A673 (cell line): ENCODE measurements around the gene C19orf12. TPM values are rescaled to one million over a fixed set of nuclear protein-coding genes. Genes with fewer than 3 reads are reported as not detected.

ENCODE experiments used
- BruUV-seq: library from RNA; stranded (reverse); fragments of 400-500 nt; replicated peaks from 2 replicates; lab custom pipeline; 2021; lab: Mats Ljungman, UMichigan
- CTCF ChIA-PET: fragments of 300-600 bp; sonication (Branson Sonifier 250); formaldehyde crosslinking; loops from one replicate; lab custom pipeline; 2022; ENCODE audit warnings: antibody characterized with exemption; lab: Charles Lee
- POLR2A ChIA-PET: fragments of 300-600 bp; sonication (Branson Sonifier 250); formaldehyde crosslinking; loops from one replicate; lab custom pipeline; 2022; ENCODE audit warnings: antibody characterized with exemption; ENCODE audit not compliant: low non-redundant PET; lab: Charles Lee
- DNase-seq: peaks from one replicate; pipeline ENCODE4 v3.0.0-alpha.2; 2015; ENCODE audit warnings: low spot score
- H3K27ac ChIP-seq: fragments of 200-600 bp; sonication (generic); 2 replicates; pipeline ENCODE4 v1.5.1; 2016; ENCODE audit warnings: mixed run types, low read depth, mild to moderate bottlenecking, mixed read lengths, antibody characterized with exemption, low read length; ENCODE audit not compliant: poor library complexity, severe bottlenecking
- H3K27me3 ChIP-seq: fragments of 200-600 bp; sonication (generic); replicated peaks from 2 replicates; pipeline ENCODE4 v1.6.1; 2017; ENCODE audit warnings: mixed run types, low read depth, mild to moderate bottlenecking, mixed read lengths, antibody characterized with exemption, low read length; ENCODE audit not compliant: insufficient read depth, poor library complexity
- H3K36me3 ChIP-seq: fragments of 200-600 bp; sonication (generic); 2 replicates; pipeline ENCODE4 v1.6.1; 2016; ENCODE audit warnings: mixed run types, mild to moderate bottlenecking, mixed read lengths, antibody characterized with exemption, low read length; ENCODE audit not compliant: insufficient read depth, poor library complexity, severe bottlenecking
- H3K4me1 ChIP-seq: fragments of 200-600 bp; sonication (generic); 2 replicates; pipeline ENCODE4 v1.6.1; 2017; ENCODE audit warnings: mixed run types, mild to moderate bottlenecking, mixed read lengths, antibody characterized with exemption, low read length; ENCODE audit not compliant: insufficient read depth, poor library complexity, severe bottlenecking
- H3K4me3 ChIP-seq: fragments of 200-600 bp; sonication (generic); 2 replicates; pipeline ENCODE4 v1.5.1; 2016; ENCODE audit warnings: low read depth, mixed run types, mild to moderate bottlenecking, mixed read lengths, low read length; ENCODE audit not compliant: poor library complexity, severe bottlenecking
- H3K9me3 ChIP-seq: fragments of 200-600 bp; sonication (generic); 2 replicates; pipeline ENCODE4 v1.6.1; 2016; ENCODE audit warnings: mixed run types, low read depth, mild to moderate bottlenecking, mixed read lengths, antibody characterized with exemption, low read length; ENCODE audit not compliant: poor library complexity, severe bottlenecking
- CTCF ChIP-seq: fragments of 300-800, 200-600 bp; sonication (generic); conservative IDR thresholded peaks from 2 replicates; pipeline ENCODE4 v1.5.1; 2017; ENCODE audit warnings: low read depth, mild to moderate bottlenecking, antibody characterized with exemption, low read length, moderate library complexity, mixed read lengths
- EZH2 ChIP-seq: fragments of 200-600 bp; sonication (generic); IDR thresholded peaks from 2 replicates; pipeline ENCODE4 v1.6.1; 2017; ENCODE audit warnings: borderline replicate concordance, low read depth, mild to moderate bottlenecking, mixed read lengths, antibody characterized with exemption, low read length; ENCODE audit not compliant: poor library complexity, severe bottlenecking
- intact Hi-C: fragments of 100-400 bp; cut with micrococcal nuclease; formaldehyde crosslinking; loops from one replicate; pipeline ENCODE4 v1.10.0; 2022; ENCODE audit not compliant: unreplicated experiment
- total RNA-seq: library from RNA; stranded (reverse); gene quantifications from 2 replicates; pipeline ENCODE4 v1.2.3, GENCODE V29; 2021

C19orf12 gene
- total RNA-seq, 1 experiment from 2014 or later, result 26.8 TPM

- ChIA-PET CTCF (no interaction called here), POLR2A (no interaction called here)
- H3K9me3 ChIP-seq, result no peaks in the 10 kb centered on the region
- TF ChIP-seq EZH2, result no peak
- TF ChIP-seq CTCF, result no peak
- no peaks in the 10 kb centered on the region for H3K27me3 ChIP-seq
- H3K4me3 ChIP-seq, result no peak overlapping the region
- H3K4me1 ChIP-seq, result no peaks in the 10 kb centered on the region
- intact Hi-C loops, result no loop called here
- no peak overlapping the region for H3K27ac ChIP-seq
- no peak for DNase-seq
- no TSS peak for BruUV-seq
- no peaks in the 10 kb centered on the region for H3K36me3 ChIP-seq
Observed at GRCh38 chr19:29680937-29681336, 34.1 kb downstream of the C19orf12 start.

GRCh38 chr19:29680447-29680846, 34.6 kb downstream of the C19orf12 start:
- H3K4me3 ChIP-seq, result no peak overlapping the region
- intact Hi-C loops, result no loop called here
- DNase-seq, result no peak
- no peaks in the 10 kb centered on the region for H3K4me1 ChIP-seq
- no TSS peak for BruUV-seq
- ChIA-PET CTCF (no interaction called here), POLR2A (no interaction called here)
- H3K27me3 ChIP-seq, result no peaks in the 10 kb centered on the region
- no peak overlapping the region for H3K27ac ChIP-seq
- no peaks in the 10 kb centered on the region for H3K9me3 ChIP-seq
- TF ChIP-seq EZH2 (no peak), CTCF (no peak)
- H3K36me3 ChIP-seq, result no peaks in the 10 kb centered on the region

- no peak for DNase-seq
- Histone ChIP-seq H3K4me3 (no peak overlapping the region), H3K27ac (no peak overlapping the region), H3K4me1 (no peaks in the 10 kb centered on the region), H3K36me3 (no peaks in the 10 kb centered on the region), H3K27me3 (no peaks in the 10 kb centered on the region), H3K9me3 (no peaks in the 10 kb centered on the region)
- ChIA-PET CTCF (no interaction called here), POLR2A (no interaction called here)
- no TSS peak for BruUV-seq
- intact Hi-C loops, result no loop called here
- TF ChIP-seq EZH2 (no peak), CTCF (no peak)
Observed at GRCh38 chr19:29679598-29680210, 35.4 kb downstream of the C19orf12 start.
